SU-DHL-6 (cell line): ENCODE data around the gene VARS2.
A peak's percentile ranks its signal among the peaks of the same experiment; 100 is the strongest.

Source experiments
- H2AFZ ChIP-seq: fragments of 200-600 bp; sonication (generic); 2 replicates; pipeline ENCODE4 v1.6.1; 2014; ENCODE audit warnings: low read depth, mild to moderate bottlenecking, moderate library complexity, mixed read lengths, antibody characterized with exemption, low read length; ENCODE audit not compliant: severe bottlenecking
- H3F3A ChIP-seq: fragments of 200-600 bp; shearing (Covaris generic); 2 replicates; pipeline ENCODE4 v1.6.0; 2016; ENCODE audit warnings: antibody characterized with exemption, mild to moderate bottlenecking; ENCODE audit not compliant: insufficient read depth
- H3K27ac ChIP-seq: fragments of 200-600 bp; sonication (generic); 2 replicates; pipeline ENCODE4 v1.5.1; 2016; ENCODE audit warnings: low read depth, mild to moderate bottlenecking, low read length, moderate library complexity, mixed read lengths
- H3K27me3 ChIP-seq: fragments of 200-600 bp; sonication (generic), shearing (Covaris generic); 2 replicates; pipeline ENCODE4 v1.6.0; 2014; ENCODE audit warnings: mild to moderate bottlenecking, low read length
- H3K36me3 ChIP-seq: fragments of 200-600 bp; sonication (generic); 2 replicates; pipeline ENCODE4 v1.6.1; 2014; ENCODE audit warnings: mild to moderate bottlenecking, low read length, mixed read lengths
- H3K4me2 ChIP-seq: fragments of 300-600, 200-600 bp; shearing (Covaris generic), sonication (generic); 2 replicates; pipeline ENCODE4 v1.6.0; 2014; ENCODE audit warnings: low read length, low read depth, mild to moderate bottlenecking; ENCODE audit not compliant: poor library complexity, severe bottlenecking
- H3K4me3 ChIP-seq: fragments of 200-600 bp; sonication (generic); 2 replicates; pipeline ENCODE4 v1.5.1; 2014; ENCODE audit warnings: antibody characterized with exemption, low read length, mild to moderate bottlenecking, mixed read lengths; ENCODE audit not compliant: insufficient read depth, poor library complexity, severe bottlenecking
- H3K79me2 ChIP-seq: fragments of 200-600 bp; sonication (generic); 2 replicates; pipeline ENCODE4 v1.6.1; 2014; ENCODE audit warnings: mild to moderate bottlenecking, low read length, moderate library complexity; ENCODE audit not compliant: insufficient read depth
- H3K9ac ChIP-seq: fragments of 200-600 bp; sonication (generic); 2 replicates; pipeline ENCODE4 v1.7.0; 2014; ENCODE audit warnings: mild to moderate bottlenecking, low read length
- H3K9me2 ChIP-seq: fragments of 200-600 bp; sonication (generic); replicated peaks from 2 replicates; pipeline ENCODE4 v1.6.1; 2014; ENCODE audit warnings: low read length; ENCODE audit not compliant: insufficient read depth
- H3K9me3 ChIP-seq: fragments of 200-600 bp; sonication (generic); 2 replicates; pipeline ENCODE4 v1.6.1; 2014; ENCODE audit warnings: low read length, mixed read lengths; ENCODE audit not compliant: insufficient read depth
- H4K20me1 ChIP-seq: fragments of 200-600 bp; sonication (generic); 2 replicates; pipeline ENCODE4 v1.6.1; 2014; ENCODE audit warnings: low read depth, mild to moderate bottlenecking, antibody characterized with exemption, low read length, moderate library complexity, mixed read lengths
- CTCF ChIP-seq: fragments of 200-600 bp; sonication (generic); IDR thresholded peaks from one replicate; pipeline ENCODE4 v1.5.1; 2017; ENCODE audit warnings: antibody characterized with exemption, mild to moderate bottlenecking, low read length, moderate library complexity; ENCODE audit not compliant: insufficient read depth, poor library complexity, severe bottlenecking
- EZH2phosphoT487 ChIP-seq: fragments of 200-600 bp; sonication (generic), shearing (Covaris generic); conservative IDR thresholded peaks from 2 replicates; pipeline ENCODE4 v1.6.1; 2018; ENCODE audit warnings: mild to moderate bottlenecking, antibody characterized with exemption, low read length, moderate library complexity, mixed read lengths

Gene VARS2

GRCh38 chr6:30912746-30913520 is 1.1 kb upstream of the VARS2 start:
- Histone ChIP-seq H2AFZ (no peak overlapping the region), H4K20me1 (no peaks in the 10 kb centered on the region), H3K9me3 (no peaks in the 10 kb centered on the region), H3K4me3 (no peak overlapping the region), H3F3A (peaks cover 8% of the 10 kb centered on the region), H3K36me3 (peaks cover 4% of the 10 kb centered on the region; the same call in 1 of the 2 replicates), H3K9me2 (no peaks in the 10 kb centered on the region), H3K27ac (no peak overlapping the region), H3K79me2 (peaks cover 24% of the 10 kb centered on the region), H3K9ac (no peak overlapping the region), H3K27me3 (no peaks in the 10 kb centered on the region), H3K4me2 (no peak overlapping the region)
- no peak for TF ChIP-seq CTCF
- TF ChIP-seq EZH2phosphoT487, result no peak

GRCh38 chr6:30913721-30914075 is 340 bp upstream of the VARS2 start:
- Histone ChIP-seq H3K79me2 (peaks cover 18% of the 10 kb centered on the region), H3K9ac (peak overlapping the region; percentile 77), H3K36me3 (peaks cover 4% of the 10 kb centered on the region; the same call in 1 of the 2 replicates), H3K27me3 (no peaks in the 10 kb centered on the region), H3K27ac (no peak overlapping the region), H3K9me2 (no peaks in the 10 kb centered on the region), H3K4me3 (peak overlapping the region; percentile 71), H3F3A (peaks cover 8% of the 10 kb centered on the region), H3K9me3 (no peaks in the 10 kb centered on the region), H2AFZ (peak overlapping the region; percentile 50), H3K4me2 (peak overlapping the region; percentile 81), H4K20me1 (no peaks in the 10 kb centered on the region)
- no peak for TF ChIP-seq EZH2phosphoT487
- no peak for TF ChIP-seq CTCF

GRCh38 chr6:30914854-30915590 is 984 bp downstream of the VARS2 start:
- TF ChIP-seq EZH2phosphoT487, result no peak
- TF ChIP-seq CTCF, result no peak
- Histone ChIP-seq H3K27me3 (no peaks in the 10 kb centered on the region), H3K9me3 (no peaks in the 10 kb centered on the region), H3K4me3 (peak overlapping the region; percentile 71), H3K27ac (peak overlapping the region; percentile 55), H2AFZ (peak overlapping the region; percentile 50), H4K20me1 (no peaks in the 10 kb centered on the region), H3K4me2 (peak overlapping the region; percentile 81), H3K36me3 (peaks cover 4% of the 10 kb centered on the region; the same call in 1 of the 2 replicates), H3K9ac (peak overlapping the region; percentile 77), H3K9me2 (no peaks in the 10 kb centered on the region), H3F3A (peaks cover 8% of the 10 kb centered on the region), H3K79me2 (0 out of 2 replicates have a peak, but pooled peaks cover 6% of the 10 kb centered on the region)
